ENCODE data around the gene SHB.

The SHB gene

GRCh38 chr9:37927132-37927531, 141.9 kb downstream of the SHB start:
- no peaks in the 10 kb centered on the region for H3K9me3 ChIP-seq (ENCODE audit: control insufficient read depth, low read length)
- H3K4me2 ChIP-seq (ENCODE audit: low read length), result no peak overlapping the region
- no peak overlapping the region for H3K9ac ChIP-seq
- no peaks in the 10 kb centered on the region for H3K4me1 ChIP-seq
- no peak for TF ChIP-seq CTCF (IDR thresholded peaks at IDR 0.05)
- no peaks in the 10 kb centered on the region for H3K27me3 ChIP-seq (ENCODE audit: control insufficient read depth, insufficient read depth, low read length)
- no peak overlapping the region for H3K4me3 ChIP-seq (ENCODE audit: low read depth, low read length)
- H3K79me2 ChIP-seq, result no peaks in the 10 kb centered on the region
- H3K27ac ChIP-seq, result no peak overlapping the region
- no peaks in the 10 kb centered on the region for H3K36me3 ChIP-seq (ENCODE audit: control insufficient read depth, insufficient read depth, low read length)
- H2AFZ ChIP-seq, result no peak overlapping the region

- no peak for TF ChIP-seq CTCF (IDR thresholded peaks at IDR 0.05)
- Histone ChIP-seq H2AFZ (no peak overlapping the region), H3K36me3 (ENCODE audit: control insufficient read depth, insufficient read depth, low read length) (no peaks in the 10 kb centered on the region), H3K27me3 (ENCODE audit: control insufficient read depth, insufficient read depth, low read length) (no peaks in the 10 kb centered on the region), H3K79me2 (no peaks in the 10 kb centered on the region), H3K9ac (no peak overlapping the region), H3K27ac (no peak overlapping the region), H3K4me2 (ENCODE audit: low read length) (no peak overlapping the region), H3K4me1 (no peaks in the 10 kb centered on the region), H3K4me3 (ENCODE audit: low read depth, low read length) (no peak overlapping the region), H3K9me3 (ENCODE audit: control insufficient read depth, low read length) (no peaks in the 10 kb centered on the region)
Observed at GRCh38 chr9:37926737-37927118, 142.3 kb downstream of the SHB start.

GRCh38 chr9:37925786-37926736, 143.0 kb downstream of the SHB start:
- H3K4me2 ChIP-seq (ENCODE audit: low read length), result no peak overlapping the region
- no peaks in the 10 kb centered on the region for H3K4me1 ChIP-seq
- H3K79me2 ChIP-seq, result no peaks in the 10 kb centered on the region
- no peaks in the 10 kb centered on the region for H3K36me3 ChIP-seq (ENCODE audit: control insufficient read depth, insufficient read depth, low read length)
- no peak overlapping the region for H3K4me3 ChIP-seq (ENCODE audit: low read depth, low read length)
- H2AFZ ChIP-seq, result no peak overlapping the region
- no peak overlapping the region for H3K9ac ChIP-seq
- no peaks in the 10 kb centered on the region for H3K27me3 ChIP-seq (ENCODE audit: control insufficient read depth, insufficient read depth, low read length)
- no peak overlapping the region for H3K27ac ChIP-seq
- H3K9me3 ChIP-seq (ENCODE audit: control insufficient read depth, low read length), result no peaks in the 10 kb centered on the region
- no peak for TF ChIP-seq CTCF (IDR thresholded peaks at IDR 0.05)

- Histone ChIP-seq H3K36me3 (ENCODE audit: control insufficient read depth, insufficient read depth, low read length) (no peaks in the 10 kb centered on the region), H3K4me1 (no peaks in the 10 kb centered on the region), H3K9ac (no peak overlapping the region), H2AFZ (no peak overlapping the region), H3K4me3 (ENCODE audit: low read depth, low read length) (no peak overlapping the region), H3K4me2 (ENCODE audit: low read length) (no peak overlapping the region), H3K9me3 (ENCODE audit: control insufficient read depth, low read length) (no peaks in the 10 kb centered on the region), H3K27ac (no peak overlapping the region), H3K27me3 (ENCODE audit: control insufficient read depth, insufficient read depth, low read length) (no peaks in the 10 kb centered on the region), H3K79me2 (no peaks in the 10 kb centered on the region)
- TF ChIP-seq CTCF (IDR thresholded peaks at IDR 0.05), result no peak
Observed at GRCh38 chr9:37925006-37925405, 144.0 kb downstream of the SHB start.

- Histone ChIP-seq H3K9ac (no peak overlapping the region), H3K4me1 (no peaks in the 10 kb centered on the region), H3K36me3 (ENCODE audit: control insufficient read depth, insufficient read depth, low read length) (no peaks in the 10 kb centered on the region), H3K4me3 (ENCODE audit: low read depth, low read length) (no peak overlapping the region), H3K79me2 (no peaks in the 10 kb centered on the region), H3K9me3 (ENCODE audit: control insufficient read depth, low read length) (no peaks in the 10 kb centered on the region), H3K27me3 (ENCODE audit: control insufficient read depth, insufficient read depth, low read length) (no peaks in the 10 kb centered on the region), H3K27ac (no peak overlapping the region), H3K4me2 (ENCODE audit: low read length) (no peak overlapping the region), H2AFZ (no peak overlapping the region)
- TF ChIP-seq CTCF (IDR thresholded peaks at IDR 0.05), result no peak
Observed at GRCh38 chr9:37924538-37924937, 144.5 kb downstream of the SHB start.

Measured in parathyroid adenoma (tissue), 2 donors.